HEK293 (cell line): ENCODE data around the gene BTBD2.

Experiments used
- EGR2 ChIP-seq: fragments of 450-650 bp; formaldehyde crosslinking; IDR thresholded peaks from 2 replicates; pipeline ENCODE4 v1.5.1; 2016; ENCODE audit warnings: low read depth, missing biosample characterization, missing genetic modification characterization
- GFI1B ChIP-seq: fragments of 450-650 bp; formaldehyde crosslinking; IDR thresholded peaks from 2 replicates; pipeline ENCODE4 v1.5.1; 2016; ENCODE audit warnings: missing biosample characterization, missing genetic modification characterization
- OSR2 ChIP-seq: fragments of 450-650 bp; formaldehyde crosslinking; IDR thresholded peaks from 2 replicates; pipeline ENCODE4 v1.5.1; 2016; ENCODE audit warnings: missing biosample characterization, missing genetic modification characterization
- PRDM4 ChIP-seq: fragments of 450-650 bp; formaldehyde crosslinking; IDR thresholded peaks from 2 replicates; pipeline ENCODE4 v1.5.1; 2017; ENCODE audit warnings: missing biosample characterization, missing genetic modification characterization
- PRDM6 ChIP-seq: fragments of 450-650 bp; formaldehyde crosslinking; IDR thresholded peaks from 2 replicates; pipeline ENCODE4 v1.5.1; 2017; ENCODE audit warnings: missing biosample characterization, missing genetic modification characterization
- SCRT2 ChIP-seq: fragments of 450-650 bp; formaldehyde crosslinking; IDR thresholded peaks from 2 replicates; pipeline ENCODE4 v1.5.1; 2016; ENCODE audit warnings: missing biosample characterization, missing genetic modification characterization
- TCF7L2 ChIP-seq: IDR thresholded peaks from 2 replicates; pipeline ENCODE4 v1.6.1; 2011; ENCODE audit warnings: low read depth, mild to moderate bottlenecking, inconsistent platforms, low read length, moderate library complexity, borderline replicate concordance
- TRIM28 ChIP-seq: IDR thresholded peaks from 2 replicates; pipeline ENCODE4 v1.6.1; 2011; ENCODE audit warnings: low read length, control low read depth, borderline replicate concordance
- ZBTB21 ChIP-seq: fragments of 450-650 bp; formaldehyde crosslinking; IDR thresholded peaks from 2 replicates; pipeline ENCODE4 v1.5.1; 2017; ENCODE audit warnings: missing biosample characterization, missing genetic modification characterization
- ZBTB6 ChIP-seq: fragments of 450-650 bp; formaldehyde crosslinking; IDR thresholded peaks from 2 replicates; pipeline ENCODE4 v1.5.1; 2017; ENCODE audit warnings: missing biosample characterization, missing genetic modification characterization
- ZEB2 ChIP-seq: fragments of 450-650 bp; formaldehyde crosslinking; IDR thresholded peaks from 2 replicates; pipeline ENCODE4 v1.5.1; 2016; ENCODE audit warnings: missing biosample characterization, missing genetic modification characterization
- ZFHX2 ChIP-seq: fragments of 450-650 bp; formaldehyde crosslinking; conservative IDR thresholded peaks from 2 replicates; pipeline ENCODE4 v1.5.1; 2016; ENCODE audit warnings: missing biosample characterization, missing genetic modification characterization
- ZFP41 ChIP-seq: fragments of 450-650 bp; formaldehyde crosslinking; IDR thresholded peaks from 2 replicates; pipeline ENCODE4 v1.5.1; 2016; ENCODE audit warnings: missing biosample characterization, missing genetic modification characterization, borderline replicate concordance
- ZNF18 ChIP-seq: fragments of 450-650 bp; formaldehyde crosslinking; IDR thresholded peaks from 2 replicates; pipeline ENCODE4 v1.5.1; 2016; ENCODE audit warnings: missing biosample characterization, missing genetic modification characterization
- ZNF184 ChIP-seq: fragments of 450-650 bp; IDR thresholded peaks from 2 replicates; pipeline ENCODE4 v1.5.1; 2018; ENCODE audit warnings: missing biosample characterization, mild to moderate bottlenecking, missing genetic modification characterization
- ZNF221 ChIP-seq: fragments of 450-650 bp; formaldehyde crosslinking; IDR thresholded peaks from 2 replicates; pipeline ENCODE4 v1.5.1; 2017; ENCODE audit warnings: missing biosample characterization, missing genetic modification characterization, borderline replicate concordance
- ZNF248 ChIP-seq: fragments of 450-650 bp; formaldehyde crosslinking; IDR thresholded peaks from 2 replicates; pipeline ENCODE4 v1.5.1; 2017; ENCODE audit warnings: missing biosample characterization, missing genetic modification characterization
- ZNF341 ChIP-seq: fragments of 450-650 bp; formaldehyde crosslinking; IDR thresholded peaks from 2 replicates; pipeline ENCODE4; 2016; ENCODE audit warnings: low read depth, missing biosample characterization, missing genetic modification characterization
- ZNF394 ChIP-seq: fragments of 450-650 bp; formaldehyde crosslinking; IDR thresholded peaks from 2 replicates; pipeline ENCODE4 v1.5.1; 2016; ENCODE audit warnings: missing biosample characterization, missing genetic modification characterization, mild to moderate bottlenecking, moderate library complexity, borderline replicate concordance
- ZNF404 ChIP-seq: fragments of 450-650 bp; formaldehyde crosslinking; IDR thresholded peaks from 2 replicates; pipeline ENCODE4 v1.5.1; 2017; ENCODE audit warnings: missing biosample characterization, missing genetic modification characterization
- ZNF426 ChIP-seq: fragments of 450-650 bp; formaldehyde crosslinking; IDR thresholded peaks from 2 replicates; pipeline ENCODE4 v1.5.1; 2017; ENCODE audit warnings: missing biosample characterization, missing genetic modification characterization, mild to moderate bottlenecking, inconsistent platforms, moderate library complexity
- ZNF549 ChIP-seq: fragments of 450-650 bp; IDR thresholded peaks from 2 replicates; pipeline ENCODE4 v1.5.1; 2018; ENCODE audit warnings: missing biosample characterization, missing genetic modification characterization, mild to moderate bottlenecking, inconsistent platforms, moderate library complexity
- ZNF555 ChIP-seq: fragments of 450-650 bp; formaldehyde crosslinking; conservative IDR thresholded peaks from 2 replicates; pipeline ENCODE4 v1.5.1; 2017; ENCODE audit warnings: missing biosample characterization, mild to moderate bottlenecking, missing genetic modification characterization, inconsistent platforms
- ZNF571 ChIP-seq: fragments of 450-650 bp; formaldehyde crosslinking; IDR thresholded peaks from 2 replicates; pipeline ENCODE4 v1.5.0; 2017; ENCODE audit warnings: missing biosample characterization, missing genetic modification characterization
- ZNF624 ChIP-seq: fragments of 450-650 bp; formaldehyde crosslinking; IDR thresholded peaks from 2 replicates; pipeline ENCODE4 v1.5.1; 2017; ENCODE audit warnings: missing biosample characterization, missing genetic modification characterization
- ZNF658 ChIP-seq: fragments of 450-650 bp; formaldehyde crosslinking; IDR thresholded peaks from 2 replicates; pipeline ENCODE4; 2016; ENCODE audit warnings: missing biosample characterization, missing genetic modification characterization
- ZNF664 ChIP-seq: fragments of 450-650 bp; formaldehyde crosslinking; IDR thresholded peaks from 2 replicates; pipeline ENCODE4 v1.5.1; 2016; ENCODE audit warnings: missing biosample characterization, missing genetic modification characterization
- ZNF670 ChIP-seq: fragments of 450-650 bp; formaldehyde crosslinking; IDR thresholded peaks from 2 replicates; pipeline ENCODE4 v1.5.1; 2016; ENCODE audit warnings: missing biosample characterization, missing genetic modification characterization, low read depth
- ZNF701 ChIP-seq: fragments of 450-650 bp; formaldehyde crosslinking; IDR thresholded peaks from 2 replicates; pipeline ENCODE4 v1.5.1; 2016; ENCODE audit warnings: missing biosample characterization, missing genetic modification characterization
- ZNF76 ChIP-seq: fragments of 450-650 bp; formaldehyde crosslinking; IDR thresholded peaks from 2 replicates; pipeline ENCODE4; 2016; ENCODE audit warnings: low read depth, missing biosample characterization, missing genetic modification characterization, borderline replicate concordance
- ZNF776 ChIP-seq: fragments of 450-650 bp; formaldehyde crosslinking; IDR thresholded peaks from 2 replicates; pipeline ENCODE4 v1.5.0; 2017; ENCODE audit warnings: missing biosample characterization, missing genetic modification characterization, borderline replicate concordance
- ZNF792 ChIP-seq: fragments of 450-650 bp; formaldehyde crosslinking; IDR thresholded peaks from 2 replicates; pipeline ENCODE4 v1.5.1; 2016; ENCODE audit warnings: missing biosample characterization, missing genetic modification characterization
- ZNF830 ChIP-seq: fragments of 450-650 bp; IDR thresholded peaks from 2 replicates; pipeline ENCODE4 v1.5.0; 2018; ENCODE audit warnings: missing biosample characterization, missing genetic modification characterization, low read depth, mild to moderate bottlenecking, moderate library complexity
- ZSCAN4 ChIP-seq: fragments of 450-650 bp; formaldehyde crosslinking; IDR thresholded peaks from 2 replicates; pipeline ENCODE4 v1.5.1; 2017; ENCODE audit warnings: missing biosample characterization, missing genetic modification characterization

Gene BTBD2

GRCh38 chr19:2049741-2050348 lies 34.3 kb upstream of the BTBD2 start (continued):
- peak; percentile 4; the same call in 1 of the 2 replicates for TF ChIP-seq ZNF76 (tag by site-specific recombination)
- TF ChIP-seq OSR2: 0 out of 2 replicates have a peak, but pooled peaks have one; percentile 17
- TF ChIP-seq ZNF701 (tag by site-specific recombination): no peak
- peak; percentile 89 for TF ChIP-seq ZEB2 (tag by site-specific recombination)
- TF ChIP-seq ZNF664 (tag by site-specific recombination): no peak
- TF ChIP-seq PRDM6: no peak
- no peak for TF ChIP-seq ZNF221 (tag by site-specific recombination)
- TF ChIP-seq ZNF341 (tag by site-specific recombination): peak; percentile 46; the same call in 1 of the 2 replicates
- no peak for TF ChIP-seq ZNF776 (tag by site-specific recombination)
- no peak for TF ChIP-seq TCF7L2
- no peak for TF ChIP-seq ZNF670 (tag by site-specific recombination)
- no peak for TF ChIP-seq ZNF248 (tag by site-specific recombination)
- peak; percentile 78 for TF ChIP-seq PRDM4 (tag by site-specific recombination)
- TF ChIP-seq ZNF658 (tag by site-specific recombination): no peak
- TF ChIP-seq GFI1B: no peak
- no peak for TF ChIP-seq ZNF426 (tag by site-specific recombination)
- TF ChIP-seq ZFP41: no peak
- TF ChIP-seq ZBTB21 (tag by site-specific recombination): peak; percentile 75
- no peak for TF ChIP-seq ZNF18 (tag by site-specific recombination)
- TF ChIP-seq ZNF792 (tag by site-specific recombination): no peak
- TF ChIP-seq ZNF184 (tag by site-specific recombination): no peak
- TF ChIP-seq ZSCAN4 (tag by site-specific recombination): peak; percentile 92
- TF ChIP-seq ZNF404 (tag by site-specific recombination): no peak
- no peak for TF ChIP-seq ZNF571
- TF ChIP-seq ZNF394: peak; percentile 52; the same call in 1 of the 2 replicates
- TF ChIP-seq ZNF624 (tag by site-specific recombination): no peak
- no peak for TF ChIP-seq ZNF555 (tag by site-specific recombination)
- TF ChIP-seq ZBTB6 (tag by site-specific recombination): no peak
- TF ChIP-seq ZNF830 (tag by site-specific recombination): no peak
- TF ChIP-seq TRIM28: no peak
- no peak for TF ChIP-seq ZFHX2 (tag by site-specific recombination)
- TF ChIP-seq ZNF549 (tag by site-specific recombination): no peak
- TF ChIP-seq EGR2 (tag by site-specific recombination): no peak
- peak; percentile 100 for TF ChIP-seq SCRT2 (tag by site-specific recombination)
